ENCODE measurements around the gene CUL4A. TPM values are rescaled to one million over a fixed set of nuclear protein-coding genes. Genes with fewer than 3 reads are reported as not detected.

The CUL4A gene
- total RNA-seq, 2 experiments from 2014 or later = 58.9 to 59.4 TPM

GRCh38 chr13:113292021-113292862 lies 82.8 kb downstream of the CUL4A start:
- Mint-ChIP-seq H3K36me3 (ENCODE audit: low read depth) (peaks cover 2% of the 10 kb centered on the region), H3K4me3 (peak overlapping the region; percentile 43), H3K4me1 (ENCODE audit: low read depth) (peaks cover 22% of the 10 kb centered on the region), H3K27ac (no peak overlapping the region), H3K27me3 (ENCODE audit: low read depth) (peaks cover 33% of the 10 kb centered on the region), H3K9me3 (no peaks in the 10 kb centered on the region)
- peak; percentile 21 for DNase-seq
- CTCF ChIA-PET = no interaction called here
- intact Hi-C loops (cut with micrococcal nuclease) = no loop called here

- CTCF ChIA-PET = no interaction called here
- Mint-ChIP-seq H3K4me1 (ENCODE audit: low read depth) (peaks cover 33% of the 10 kb centered on the region), H3K27me3 (ENCODE audit: low read depth) (peaks cover 32% of the 10 kb centered on the region), H3K36me3 (ENCODE audit: low read depth) (peaks cover 6% of the 10 kb centered on the region), H3K9me3 (no peaks in the 10 kb centered on the region), H3K27ac (no peak overlapping the region), H3K4me3 (no peak overlapping the region)
- intact Hi-C loops (cut with micrococcal nuclease) = no loop called here
- no peak for DNase-seq
Measured at GRCh38 chr13:113293686-113294085, 84.3 kb downstream of the CUL4A start.

GRCh38 chr13:113295776-113296175 lies 86.4 kb downstream of the CUL4A start:
- H3K36me3 Mint-ChIP-seq (ENCODE audit: low read depth) = peaks cover 6% of the 10 kb centered on the region
- no peaks in the 10 kb centered on the region for H3K9me3 Mint-ChIP-seq
- no peak for DNase-seq
- H3K27ac Mint-ChIP-seq = no peak overlapping the region
- H3K4me1 Mint-ChIP-seq (ENCODE audit: low read depth) = peaks cover 37% of the 10 kb centered on the region
- H3K4me3 Mint-ChIP-seq = peak overlapping the region; percentile 91
- H3K27me3 Mint-ChIP-seq (ENCODE audit: low read depth) = peaks cover 19% of the 10 kb centered on the region
- CTCF ChIA-PET = no interaction called here
- intact Hi-C loops (cut with micrococcal nuclease) = loop anchor here (2.0 to 5.0 kb wide), 3 partner anchors 99 to 353 kb away; no protein-coding TSS in a partner anchor

- H3K4me1 Mint-ChIP-seq (ENCODE audit: low read depth) = peaks cover 32% of the 10 kb centered on the region
- peak within 1 kb of the TSS; percentile 91 for H3K4me3 Mint-ChIP-seq
- H3K27ac Mint-ChIP-seq = peak within 1 kb of the TSS; percentile 96
- peaks cover 10% of the 10 kb centered on the region for H3K27me3 Mint-ChIP-seq (ENCODE audit: low read depth)
- no peaks in the 10 kb centered on the region for H3K9me3 Mint-ChIP-seq
- H3K36me3 Mint-ChIP-seq (ENCODE audit: low read depth) = peaks cover 6% of the 10 kb centered on the region
- CTCF ChIA-PET = no interaction called here
- intact Hi-C loops (cut with micrococcal nuclease) = loop anchor here (1.0 to 5.0 kb wide), 5 partner anchors 89 to 355 kb away; partner anchors contain the start of genes DCUN1D2 and PCID2
- DNase-seq = peak; percentile 97
Measured at GRCh38 chr13:113296823-113297369, 87.5 kb downstream of the CUL4A start, which contains the start of gene LAMP1. Gene LAMP1, plus strand, starts transcription at chr13:113297239. Its CDS starts 196 bp downstream, at chr13:113297435.

GRCh38 chr13:113297370-113298042 lies 88.1 kb downstream of the CUL4A start:
- Mint-ChIP-seq H3K4me3 (peak overlapping the region; percentile 90), H3K9me3 (no peaks in the 10 kb centered on the region), H3K36me3 (ENCODE audit: low read depth) (peaks cover 6% of the 10 kb centered on the region), H3K27me3 (ENCODE audit: low read depth) (peaks cover 4% of the 10 kb centered on the region), H3K4me1 (ENCODE audit: low read depth) (peaks cover 26% of the 10 kb centered on the region), H3K27ac (peak overlapping the region; percentile 79)
- peak; percentile 42 for DNase-seq
- CTCF ChIA-PET = interaction anchor here (0.5 to 1.2 kb wide), 3 partner anchors 9 to 188 kb away, joined by 3 read pairs; partner anchors contain the start of gene CUL4A
- intact Hi-C loops (cut with micrococcal nuclease) = loop anchor here (1.0 to 5.0 kb wide), 5 partner anchors 89 to 355 kb away; partner anchors contain the start of genes DCUN1D2 and PCID2

GRCh38 chr13:113298043-113298945 lies 88.9 kb downstream of the CUL4A start:
- CTCF ChIA-PET = interaction anchor here (0.8 to 1.2 kb wide), 2 partner anchors 10 to 89 kb away, joined by 3 read pairs; partner anchors contain the start of gene CUL4A
- Mint-ChIP-seq H3K36me3 (ENCODE audit: low read depth) (peaks cover 6% of the 10 kb centered on the region), H3K4me3 (peak overlapping the region; percentile 90), H3K9me3 (no peaks in the 10 kb centered on the region), H3K27ac (peak overlapping the region; percentile 79), H3K4me1 (ENCODE audit: low read depth) (peaks cover 27% of the 10 kb centered on the region), H3K27me3 (ENCODE audit: low read depth) (peaks cover 2% of the 10 kb centered on the region)
- no peak for DNase-seq
- intact Hi-C loops (cut with micrococcal nuclease) = loop anchor here (5.0 kb wide), 2 partner anchors 146 to 356 kb away; no protein-coding TSS in a partner anchor

- Mint-ChIP-seq H3K27ac (no peak overlapping the region), H3K4me1 (ENCODE audit: low read depth) (peaks cover 33% of the 10 kb centered on the region), H3K4me3 (no peak overlapping the region), H3K9me3 (no peaks in the 10 kb centered on the region), H3K36me3 (ENCODE audit: low read depth) (peaks cover 6% of the 10 kb centered on the region), H3K27me3 (ENCODE audit: low read depth) (peaks cover 2% of the 10 kb centered on the region)
- CTCF ChIA-PET = interaction anchor here (0.6 kb wide), 1 partner anchor 24 kb away, joined by 3 read pairs; no protein-coding TSS in a partner anchor
- intact Hi-C loops (cut with micrococcal nuclease) = loop anchor here (5.0 kb wide), 2 partner anchors 148 to 358 kb away; no protein-coding TSS in a partner anchor
- no peak for DNase-seq
Measured at GRCh38 chr13:113299951-113300350, 90.5 kb downstream of the CUL4A start.

GRCh38 chr13:113302986-113303385 lies 93.6 kb downstream of the CUL4A start:
- H3K36me3 Mint-ChIP-seq (ENCODE audit: low read depth) = peaks cover 1% of the 10 kb centered on the region
- intact Hi-C loops (cut with micrococcal nuclease) = no loop called here

GRCh38 chr13:113304121-113304520 lies 94.7 kb downstream of the CUL4A start:
- H3K27ac Mint-ChIP-seq = no peak overlapping the region
- no peak overlapping the region for H3K4me3 Mint-ChIP-seq
- intact Hi-C loops (cut with micrococcal nuclease) = no loop called here
- no peaks in the 10 kb centered on the region for H3K27me3 Mint-ChIP-seq (ENCODE audit: low read depth)
- H3K9me3 Mint-ChIP-seq = no peaks in the 10 kb centered on the region
- peaks cover 22% of the 10 kb centered on the region for H3K4me1 Mint-ChIP-seq (ENCODE audit: low read depth)
- CTCF ChIA-PET = no interaction called here
- peaks cover 1% of the 10 kb centered on the region for H3K36me3 Mint-ChIP-seq (ENCODE audit: low read depth)
- no peak for DNase-seq

More at GRCh38 chr13:113302986-113303385, 93.6 kb downstream of the CUL4A start:
- H3K27ac Mint-ChIP-seq = no peak overlapping the region
- no peaks in the 10 kb centered on the region for H3K9me3 Mint-ChIP-seq
- H3K27me3 Mint-ChIP-seq (ENCODE audit: low read depth) = no peaks in the 10 kb centered on the region
- peaks cover 30% of the 10 kb centered on the region for H3K4me1 Mint-ChIP-seq (ENCODE audit: low read depth)
- DNase-seq = no peak
- CTCF ChIA-PET = no interaction called here
- no peak overlapping the region for H3K4me3 Mint-ChIP-seq

- Mint-ChIP-seq H3K9me3 (no peaks in the 10 kb centered on the region), H3K4me1 (ENCODE audit: low read depth) (peaks cover 19% of the 10 kb centered on the region), H3K4me3 (no peak overlapping the region), H3K27me3 (ENCODE audit: low read depth) (no peaks in the 10 kb centered on the region), H3K36me3 (ENCODE audit: low read depth) (peaks cover 5% of the 10 kb centered on the region), H3K27ac (no peak overlapping the region)
- CTCF ChIA-PET = no interaction called here
- intact Hi-C loops (cut with micrococcal nuclease) = no loop called here
- DNase-seq = no peak
Measured at GRCh38 chr13:113305208-113305607, 95.8 kb downstream of the CUL4A start.

- CTCF ChIA-PET = interaction anchor here (0.6 to 1.2 kb wide), 2 partner anchors 87 to 106 kb away, joined by 3 read pairs; no protein-coding TSS in a partner anchor
- DNase-seq = no peak
- peaks cover 10% of the 10 kb centered on the region for H3K36me3 Mint-ChIP-seq (ENCODE audit: low read depth)
- H3K27me3 Mint-ChIP-seq (ENCODE audit: low read depth) = no peaks in the 10 kb centered on the region
- H3K9me3 Mint-ChIP-seq = no peaks in the 10 kb centered on the region
- no peak overlapping the region for H3K4me3 Mint-ChIP-seq
- H3K4me1 Mint-ChIP-seq (ENCODE audit: low read depth) = peaks cover 19% of the 10 kb centered on the region
- intact Hi-C loops (cut with micrococcal nuclease) = no loop called here
- no peak overlapping the region for H3K27ac Mint-ChIP-seq
Measured at GRCh38 chr13:113307491-113307890, 98.1 kb downstream of the CUL4A start.
